Stimulated activated CD4-positive, alpha-beta T cell treated with anti-CD3 and anti-CD28 coated beads, Interleukin-12 subunit alpha, Interleukin-12 subunit beta, amount 100 ng/mL, for 4 hours (primary cell): ENCODE data around the gene PPP2R5C.

Source experiments
- DNase-seq: peaks from one replicate; pipeline ENCODE4 v3.0.0-alpha.2; 2020

PPP2R5C gene

GRCh38 chr14:101897326-101897725 lies 135.8 kb downstream of the PPP2R5C start:
- no peak for DNase-seq

GRCh38 chr14:101898416-101898815 lies 136.9 kb downstream of the PPP2R5C start:
- no peak for DNase-seq

DNA sequence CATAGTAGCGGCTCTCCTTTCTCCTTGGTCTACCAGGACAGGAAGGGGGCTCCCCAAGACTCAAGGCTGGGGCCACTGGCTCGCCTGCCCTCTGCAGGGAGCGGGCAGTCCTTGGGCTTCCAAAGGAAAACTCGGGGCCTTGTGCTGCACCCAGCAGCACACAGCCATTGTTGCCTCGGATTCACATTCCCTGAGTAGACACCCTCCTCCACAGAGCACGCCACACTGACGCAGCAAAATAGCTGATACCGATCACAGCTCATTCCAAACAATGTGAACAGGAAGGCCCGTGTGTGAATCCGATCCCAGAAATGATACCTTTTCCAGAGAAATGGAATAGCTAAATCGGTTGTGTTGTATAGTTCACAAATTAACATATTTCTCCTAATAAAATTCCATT lies 137.8 kb downstream of the PPP2R5C start:
- DNase-seq: no peak

DNA sequence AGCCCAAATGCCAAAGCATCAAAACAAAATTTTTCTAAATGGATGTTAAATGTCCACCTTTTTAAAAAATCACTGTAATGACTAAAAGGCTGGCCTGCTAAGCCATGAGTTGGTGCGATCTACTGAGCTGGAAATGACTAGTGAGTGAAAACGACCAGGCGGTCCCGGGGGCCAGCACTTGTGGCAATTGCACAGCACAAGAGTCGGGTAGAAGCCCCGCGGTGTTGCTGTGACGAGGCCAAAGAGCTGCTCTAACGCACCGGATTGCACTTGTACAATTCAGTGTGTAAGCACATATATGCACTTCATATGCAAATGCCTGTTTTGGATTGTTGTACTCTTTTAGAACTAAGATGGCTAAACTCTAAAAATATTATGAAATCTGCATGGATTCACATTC lies 138.7 kb downstream of the PPP2R5C start:
- no peak for DNase-seq

GRCh38 chr14:101903111-101903561 lies 141.6 kb downstream of the PPP2R5C start:
- DNase-seq: no peak

DNA sequence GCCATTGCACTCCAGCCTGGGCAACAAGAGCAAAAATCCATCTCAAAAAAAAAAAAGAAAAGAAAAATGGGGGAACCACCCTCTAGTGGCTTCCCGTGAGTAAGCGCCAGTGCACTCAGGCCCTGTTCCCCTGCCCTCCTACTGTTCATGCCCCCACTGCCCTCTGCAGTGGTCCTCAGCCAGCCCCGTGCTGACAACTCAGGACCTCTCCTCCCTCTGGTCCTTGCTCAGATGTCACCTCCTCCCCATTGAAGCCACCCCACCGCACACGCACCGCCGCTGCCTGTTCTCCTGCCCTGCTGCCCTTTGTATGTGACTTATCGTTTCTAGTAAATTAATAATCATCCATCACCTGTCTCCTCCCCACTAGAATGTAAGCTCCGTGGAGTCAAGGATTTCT lies 144.1 kb downstream of the PPP2R5C start:
- DNase-seq: no peak

DNA sequence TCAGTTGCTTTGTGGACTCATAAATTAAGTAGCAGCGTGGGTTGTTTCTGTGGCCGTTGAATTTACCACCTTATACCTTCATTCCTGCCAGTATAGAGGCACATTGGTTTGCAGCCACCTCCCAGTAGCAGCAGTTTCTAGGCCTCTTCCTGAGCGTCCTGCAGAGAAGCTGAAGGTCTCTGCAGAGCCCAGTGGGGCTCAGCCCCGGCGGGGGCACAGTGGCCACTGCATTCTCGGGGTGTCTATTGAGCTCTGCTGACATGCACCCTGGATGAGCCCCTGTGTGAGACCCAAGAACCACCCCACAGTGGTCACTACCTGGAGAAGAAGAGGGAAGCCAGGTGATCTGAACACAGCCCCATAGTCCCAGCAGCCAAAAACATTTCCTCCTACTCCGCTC lies 145.1 kb downstream of the PPP2R5C start:
- DNase-seq: no peak

- no peak for DNase-seq
These were observed 146.1 kb downstream of the PPP2R5C start for GRCh38 chr14:101907619-101908018.

DNA sequence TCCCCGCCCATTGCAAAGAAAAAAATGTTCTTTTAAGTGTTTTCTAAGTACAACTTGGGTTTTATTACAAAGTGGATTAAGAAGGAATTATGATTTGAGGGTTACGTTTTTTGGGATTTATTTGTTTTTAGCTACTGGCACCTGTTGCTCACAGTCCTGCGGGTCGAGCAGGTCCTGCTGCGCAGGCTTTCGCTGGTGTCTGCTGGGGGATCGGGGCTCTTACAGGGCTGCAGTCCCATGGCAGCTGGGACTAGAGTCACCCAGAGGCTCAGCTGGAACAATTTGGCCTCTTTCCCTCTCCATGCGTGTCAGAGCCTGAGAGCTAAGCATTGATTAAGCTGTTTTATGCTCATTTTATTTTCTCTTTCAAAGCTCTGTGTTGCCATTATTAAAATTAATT lies 147.3 kb downstream of the PPP2R5C start:
- DNase-seq: no peak

DNA sequence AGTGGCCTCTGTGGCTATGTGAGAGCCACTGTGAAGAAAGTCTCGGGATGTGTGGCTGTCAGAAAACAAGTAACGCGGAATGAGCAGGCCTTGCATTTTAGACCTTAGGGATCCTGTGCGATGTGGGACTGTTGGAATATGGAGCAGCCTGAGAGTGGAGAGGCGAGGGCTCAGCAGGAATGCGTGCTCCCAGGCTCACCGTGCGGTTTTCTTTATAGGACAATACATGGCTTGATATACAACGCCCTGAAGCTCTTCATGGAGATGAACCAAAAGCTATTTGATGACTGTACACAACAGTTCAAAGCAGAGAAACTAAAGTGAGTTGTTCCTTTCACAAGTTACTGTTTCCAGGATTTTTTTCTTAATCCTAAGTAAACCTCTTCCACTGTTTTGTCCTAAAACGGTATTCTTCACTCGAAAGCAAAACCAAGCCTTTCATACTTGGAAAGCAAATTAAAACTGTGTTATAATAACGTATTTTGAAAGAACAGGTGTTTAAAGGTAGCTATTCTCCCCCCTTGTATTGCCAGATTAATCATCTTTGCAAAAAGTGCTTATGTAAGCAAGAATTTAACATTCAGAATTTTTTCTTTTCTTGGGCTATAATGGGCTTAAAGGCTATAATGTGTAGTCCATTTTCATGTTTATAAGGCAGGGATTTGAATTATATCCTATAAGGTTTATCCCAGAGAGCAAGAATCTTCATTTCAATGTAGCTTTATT lies 148.0 kb downstream of the PPP2R5C start:
- no peak for DNase-seq

- no peak for DNase-seq
These were observed 151.3 kb downstream of the PPP2R5C start for GRCh38 chr14:101912841-101913240.

GRCh38 chr14:101914083-101914482 lies 152.6 kb downstream of the PPP2R5C start:
- no peak for DNase-seq

DNA sequence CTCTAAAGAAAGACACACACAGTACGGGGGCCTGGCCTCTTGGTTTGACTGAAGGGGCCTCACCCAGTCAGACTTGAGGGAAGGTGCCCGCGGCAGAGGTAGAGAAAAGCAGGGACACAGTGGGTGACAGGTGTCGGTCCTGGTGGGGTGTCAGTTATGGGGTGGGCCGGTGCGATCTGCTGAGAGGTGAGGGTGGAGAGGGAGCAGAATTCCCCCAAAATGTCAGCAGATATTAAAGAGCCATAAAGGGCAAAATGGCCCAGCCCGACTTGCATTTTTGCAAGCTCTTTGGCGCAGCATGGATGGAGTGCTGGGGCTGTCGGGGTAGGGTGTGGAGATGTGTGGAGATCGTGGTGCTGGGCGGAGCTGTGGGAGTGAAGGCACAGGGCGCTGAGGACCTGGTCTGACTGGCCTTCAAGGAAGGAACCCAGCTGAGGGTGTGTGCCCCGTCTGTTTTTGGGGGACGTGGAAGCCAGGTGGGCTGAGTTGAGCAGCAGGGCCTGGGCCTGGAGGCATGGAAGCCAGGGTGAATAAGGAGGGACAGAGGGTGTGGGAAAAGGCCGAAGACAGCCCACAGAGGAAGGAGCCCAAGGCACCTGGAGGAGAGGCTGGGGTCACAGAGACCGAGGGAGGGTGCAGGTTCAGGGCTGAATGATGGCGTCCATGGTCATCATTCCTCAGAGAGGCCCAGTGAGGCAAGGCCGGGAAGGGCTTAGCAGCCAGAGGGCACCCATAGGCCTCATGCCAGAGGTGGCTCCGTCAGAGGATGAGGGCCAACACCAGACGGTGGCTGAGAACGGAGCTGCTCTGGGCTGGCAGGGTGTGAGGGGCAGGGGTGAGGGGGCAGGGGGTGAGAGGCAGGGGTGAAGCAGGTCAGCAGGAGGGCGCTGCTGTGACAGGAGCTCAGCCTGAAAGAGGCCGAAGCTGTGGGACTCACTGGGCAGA lies 154.6 kb downstream of the PPP2R5C start:
- DNase-seq: no peak

GRCh38 chr14:101916816-101917412 lies 155.4 kb downstream of the PPP2R5C start:
- DNase-seq: no peak

DNA sequence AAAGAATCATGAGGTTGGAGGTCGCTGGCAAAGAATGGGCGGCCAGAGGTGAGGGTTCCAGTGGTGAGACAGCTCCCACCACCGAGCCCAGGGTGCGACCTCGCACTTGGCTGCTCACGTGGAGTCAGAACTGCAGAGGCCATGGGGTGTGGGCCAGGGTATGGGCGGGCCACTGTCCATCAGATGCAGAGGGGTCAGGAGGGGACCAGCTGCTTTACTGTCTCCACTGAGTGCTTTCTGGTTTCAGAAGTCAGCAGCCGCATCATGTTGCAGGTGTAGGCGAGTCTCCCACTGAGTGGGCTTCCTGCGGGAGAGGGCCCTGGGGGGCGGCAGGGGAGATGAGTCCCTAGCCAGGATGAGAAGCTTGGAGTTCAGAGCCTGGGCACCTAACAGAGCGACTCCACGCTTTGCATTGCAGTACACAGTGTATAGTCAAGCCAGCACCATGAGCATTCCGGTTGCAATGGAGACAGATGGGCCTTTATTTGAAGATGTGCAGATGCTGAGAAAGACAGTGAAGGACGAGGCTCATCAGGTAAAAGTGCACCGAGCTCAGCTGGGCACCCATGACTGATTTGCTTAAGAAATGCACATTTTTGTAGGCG lies 156.0 kb downstream of the PPP2R5C start:
- no peak for DNase-seq

DNA sequence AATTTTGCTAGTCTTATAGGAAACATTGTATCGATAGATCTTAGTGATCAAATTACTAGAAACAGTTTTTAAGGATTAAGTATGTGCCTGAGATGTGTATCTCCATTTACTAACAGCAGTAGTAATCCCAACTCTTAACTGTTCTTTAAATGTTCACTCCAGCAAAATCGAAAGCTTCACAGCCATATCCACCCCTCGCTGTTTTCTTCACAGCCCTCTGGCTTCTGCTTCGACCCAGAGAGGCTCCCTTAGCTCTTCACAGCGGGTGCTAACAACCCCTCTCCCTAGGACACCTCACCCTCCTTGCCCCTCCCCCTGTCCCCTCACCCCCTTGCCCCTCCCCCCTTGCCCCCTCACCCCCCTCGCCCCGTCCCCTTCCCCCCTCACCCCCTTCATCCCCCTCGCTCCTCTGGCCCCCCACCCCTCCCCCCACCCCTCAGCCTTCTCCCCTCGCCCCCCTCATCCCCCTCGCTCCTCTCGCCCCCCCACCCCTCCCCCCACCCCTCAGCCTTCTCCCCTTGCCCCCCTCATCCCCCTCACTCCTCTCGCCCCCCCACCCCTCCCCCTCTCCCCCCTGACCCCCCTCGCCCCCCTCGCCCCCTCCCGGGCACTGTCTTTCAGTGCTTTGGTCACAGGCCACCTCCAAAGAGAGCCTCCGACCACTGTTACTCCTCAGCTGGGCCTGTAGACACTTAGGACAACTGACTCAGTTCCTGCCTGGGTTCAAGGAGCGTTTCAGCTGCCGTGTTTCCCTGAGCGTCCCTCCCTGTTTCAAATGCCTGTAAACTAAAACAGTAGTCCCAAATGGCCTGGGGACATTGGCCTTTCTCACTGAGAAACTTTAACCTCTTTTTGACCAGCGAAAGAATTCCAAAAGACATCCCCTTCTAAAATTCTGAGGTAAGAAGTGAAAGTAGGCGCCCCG lies 156.8 kb downstream of the PPP2R5C start:
- no peak for DNase-seq

GRCh38 chr14:101920271-101920670 lies 158.8 kb downstream of the PPP2R5C start:
- DNase-seq: no peak

DNA sequence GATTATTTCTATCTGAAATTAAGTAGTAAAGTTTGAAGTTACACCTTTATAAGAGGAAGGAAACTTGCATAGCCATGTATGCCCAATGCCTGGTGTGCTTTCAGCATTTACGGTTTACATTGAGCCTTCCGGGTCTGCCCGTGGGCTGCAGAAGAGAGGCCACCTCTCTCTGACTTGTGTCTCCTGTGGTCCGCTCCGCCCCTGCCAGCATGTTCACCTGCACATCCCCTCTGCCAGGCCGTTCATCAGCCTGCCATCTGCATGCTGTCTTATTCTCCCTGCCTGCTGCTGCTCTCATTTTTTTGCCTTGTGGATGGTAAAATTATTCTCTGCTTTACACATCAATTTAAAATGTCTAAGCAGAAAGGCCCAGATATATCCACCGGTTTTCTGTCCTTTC lies 161.4 kb downstream of the PPP2R5C start:
- no peak for DNase-seq

DNA sequence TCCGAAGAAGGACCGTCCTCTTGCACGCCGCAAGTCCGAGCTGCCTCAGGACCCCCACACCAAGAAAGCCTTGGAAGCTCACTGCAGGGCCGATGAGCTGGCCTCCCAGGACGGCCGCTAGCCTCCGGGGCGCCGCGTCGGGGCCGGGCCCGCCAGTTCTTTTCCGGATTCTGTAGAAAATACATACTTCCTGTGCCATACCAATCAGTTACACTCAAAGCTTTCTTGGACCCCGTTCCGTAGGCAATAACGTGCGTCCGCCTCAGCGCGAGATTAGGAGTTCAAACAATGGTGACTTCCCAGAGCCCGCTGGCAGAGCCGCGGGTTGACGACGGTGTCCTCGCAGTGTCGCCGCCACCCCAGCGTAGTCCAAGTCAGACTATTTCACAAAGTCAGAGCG lies 163.6 kb downstream of the PPP2R5C start:
- no peak for DNase-seq

DNA sequence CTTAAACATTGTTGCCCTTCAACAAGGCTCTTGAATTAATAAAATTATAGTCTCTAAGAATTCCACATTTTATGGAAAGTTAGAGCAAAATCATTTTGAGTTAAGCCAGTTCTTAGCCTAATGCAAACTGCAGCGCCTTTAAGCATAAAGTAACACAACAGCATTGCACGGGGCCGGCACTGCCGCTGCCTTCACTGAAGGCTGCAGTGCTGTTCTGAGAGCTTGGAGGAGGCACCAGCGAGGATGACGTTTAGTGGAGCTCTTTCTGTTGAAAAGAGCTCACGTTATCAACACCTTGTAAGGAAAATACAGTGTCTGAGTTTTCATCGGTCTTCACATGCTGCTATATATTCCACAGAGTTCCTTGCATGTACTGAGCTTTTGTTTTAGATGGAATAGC lies 164.6 kb downstream of the PPP2R5C start:
- DNase-seq: no peak

- no peak for DNase-seq
These were observed 165.1 kb downstream of the PPP2R5C start for GRCh38 chr14:101926620-101927019.

GRCh38 chr14:101927859-101928258 lies 166.3 kb downstream of the PPP2R5C start:
- DNase-seq: no peak
